A673 (cell line): ENCODE results near the gene ZNF595. TPM values are rescaled to one million over a fixed set of nuclear protein-coding genes. Genes with fewer than 3 reads are reported as not detected.

Source experiments
- total RNA-seq: library from RNA; stranded (reverse); gene quantifications from 2 replicates; pipeline ENCODE4 v1.2.3, GENCODE V29; 2021

ZNF595 gene
- total RNA-seq, 1 experiment from 2014 or later = 22.6 TPM

Other genes starting within 250 kb of the ZNF595 start
- 9.2 and 9.5 TPM in 2 replicates for gene ZNF718, start 71.2 kb downstream of the ZNF595 start, total RNA-seq